T-helper 2 cell treated with Interferon-gamma antibody and Interleukin-4, amounts not matched to agents 5 μg/mL and 100 μg/mL, for 36 hours (primary cell): ENCODE results near the gene CNDP1.
A peak's percentile ranks its signal among the peaks of the same experiment; 100 is the strongest.
"Not testable (repeated sequence)": the region's sequence is repeated elsewhere in the genome, so short reads cannot be mapped to it uniquely, and the experiment has no call there.

Experiments used
- DNase-seq: peaks from one replicate; pipeline ENCODE4 v3.0.0; 2021; ENCODE audit warnings: low spot score
- H3K27ac Mint-ChIP-seq: one replicate; pipeline ENCODE4 v1.8.0; 2021; ENCODE audit warnings: mild to moderate bottlenecking, mixed read lengths
- H3K27me3 Mint-ChIP-seq: one replicate; pipeline ENCODE4 v1.8.0; 2021; ENCODE audit warnings: low read depth, mixed read lengths
- H3K36me3 Mint-ChIP-seq: one replicate; pipeline ENCODE4 v1.8.0; 2021; ENCODE audit warnings: low read depth, mixed read lengths
- H3K4me1 Mint-ChIP-seq: one replicate; pipeline ENCODE4 v1.8.0; 2021; ENCODE audit warnings: low read depth, mixed read lengths
- H3K4me3 Mint-ChIP-seq: one replicate; pipeline ENCODE4 v1.8.0; 2022; ENCODE audit warnings: mild to moderate bottlenecking, moderate library complexity, mixed read lengths
- H3K9me3 Mint-ChIP-seq: one replicate; pipeline ENCODE4 v1.8.0; 2021; ENCODE audit warnings: mixed read lengths

The CNDP1 gene

GRCh38 chr18:74498712-74499627, 35.3 kb upstream of the CNDP1 start:
- Mint-ChIP-seq H3K27ac (peak overlapping the region; percentile 95), H3K9me3 (no peaks in the 10 kb centered on the region), H3K36me3 (peaks cover 44% of the 10 kb centered on the region), H3K4me3 (peak overlapping the region; percentile 89), H3K27me3 (peaks cover 7% of the 10 kb centered on the region), H3K4me1 (peaks cover 40% of the 10 kb centered on the region)
- peak; percentile 88 for DNase-seq

DNA sequence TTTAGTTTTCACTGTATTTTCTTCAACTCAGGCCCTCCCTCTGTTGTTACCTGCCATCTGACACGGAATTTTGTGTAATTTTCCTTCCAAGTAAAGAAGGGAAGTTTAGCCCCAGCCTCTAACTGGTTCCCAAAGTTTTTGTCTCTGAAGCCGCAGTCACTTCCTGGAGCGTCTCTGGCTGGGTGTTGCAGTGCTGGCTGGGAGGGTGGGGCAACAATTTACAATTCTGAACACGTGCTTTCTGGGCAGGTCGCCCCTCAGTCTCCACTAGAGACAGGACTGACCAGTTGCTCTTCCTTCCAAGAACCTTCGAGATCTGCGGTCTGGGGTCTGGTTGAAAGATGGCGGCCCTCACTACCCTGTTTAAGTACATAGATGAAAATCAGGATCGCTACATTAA, 34.7 kb upstream of the CNDP1 start:
- Mint-ChIP-seq H3K9me3 (no peaks in the 10 kb centered on the region), H3K4me3 (peak overlapping the region; percentile 89), H3K36me3 (peaks cover 46% of the 10 kb centered on the region), H3K27me3 (peaks cover 5% of the 10 kb centered on the region), H3K27ac (peak overlapping the region; percentile 95), H3K4me1 (peaks cover 40% of the 10 kb centered on the region)
- peak; percentile 60 for DNase-seq

DNA sequence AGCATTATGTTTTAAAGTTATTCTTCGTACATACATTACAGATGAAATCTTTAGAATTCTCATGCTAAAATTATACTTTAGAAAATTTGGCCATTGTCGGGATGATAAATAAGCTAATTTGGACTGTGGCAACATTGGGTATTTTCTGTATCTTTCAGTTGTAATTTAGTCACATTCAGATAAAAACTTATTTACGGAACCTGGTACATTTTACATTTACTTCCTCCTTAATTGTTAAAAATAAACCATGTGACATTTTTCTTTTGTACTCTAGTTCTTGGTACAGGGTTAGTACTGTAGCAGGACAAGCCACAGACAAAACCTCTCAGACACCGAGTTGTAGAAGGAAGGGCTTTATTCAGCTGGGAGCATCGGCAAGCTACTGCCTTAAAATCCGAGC, 33.9 kb upstream of the CNDP1 start:
- peaks cover 39% of the 10 kb centered on the region for H3K4me1 Mint-ChIP-seq
- no peak for DNase-seq
- no peaks in the 10 kb centered on the region for H3K9me3 Mint-ChIP-seq
- H3K4me3 Mint-ChIP-seq: peak overlapping the region; percentile 89
- peaks cover 4% of the 10 kb centered on the region for H3K27me3 Mint-ChIP-seq
- H3K27ac Mint-ChIP-seq: peak overlapping the region; percentile 76
- H3K36me3 Mint-ChIP-seq: peaks cover 48% of the 10 kb centered on the region

DNA sequence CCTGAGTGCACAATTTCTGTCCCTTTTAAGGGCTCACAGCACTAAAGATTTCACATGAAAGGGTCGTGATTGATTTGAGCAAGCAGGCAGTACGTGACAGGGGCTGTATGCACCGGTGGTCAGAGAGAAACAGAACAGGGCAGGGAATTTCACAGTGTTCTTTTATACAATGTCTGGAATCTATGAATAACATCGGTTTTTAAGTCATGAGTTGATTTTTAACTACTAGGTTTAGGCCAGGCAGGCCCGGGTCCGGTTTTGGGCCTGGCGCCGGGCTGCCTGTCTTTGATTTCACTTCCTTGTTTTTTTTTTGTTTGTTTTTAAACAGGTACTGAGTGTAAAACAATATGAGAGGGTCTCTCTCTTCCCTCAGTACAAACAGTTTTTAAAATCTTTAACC, 33.5 kb upstream of the CNDP1 start:
- peaks cover 37% of the 10 kb centered on the region for H3K4me1 Mint-ChIP-seq
- peaks cover 52% of the 10 kb centered on the region for H3K36me3 Mint-ChIP-seq

GRCh38 chr18:74501386-74501785, 32.9 kb upstream of the CNDP1 start:
- Mint-ChIP-seq H3K36me3 (peaks cover 51% of the 10 kb centered on the region), H3K4me3 (peak overlapping the region; percentile 89), H3K4me1 (peaks cover 37% of the 10 kb centered on the region), H3K27me3 (no peaks in the 10 kb centered on the region), H3K9me3 (no peaks in the 10 kb centered on the region), H3K27ac (peak overlapping the region; percentile 68)
- DNase-seq: no peak

More for the DNA sequence above, 33.5 kb upstream of the CNDP1 start:
- not testable (repeated sequence) for H3K27me3 Mint-ChIP-seq, H3K9me3 Mint-ChIP-seq, DNase-seq
- H3K27ac Mint-ChIP-seq: peak overlapping the region; percentile 76
- peak overlapping the region; percentile 89 for H3K4me3 Mint-ChIP-seq

GRCh38 chr18:74503137-74503536, 31.2 kb upstream of the CNDP1 start:
- no peak for DNase-seq
- Mint-ChIP-seq H3K27me3 (no peaks in the 10 kb centered on the region), H3K4me3 (no peak overlapping the region), H3K9me3 (no peaks in the 10 kb centered on the region), H3K36me3 (peaks cover 59% of the 10 kb centered on the region), H3K27ac (no peak overlapping the region), H3K4me1 (peaks cover 26% of the 10 kb centered on the region)

DNA sequence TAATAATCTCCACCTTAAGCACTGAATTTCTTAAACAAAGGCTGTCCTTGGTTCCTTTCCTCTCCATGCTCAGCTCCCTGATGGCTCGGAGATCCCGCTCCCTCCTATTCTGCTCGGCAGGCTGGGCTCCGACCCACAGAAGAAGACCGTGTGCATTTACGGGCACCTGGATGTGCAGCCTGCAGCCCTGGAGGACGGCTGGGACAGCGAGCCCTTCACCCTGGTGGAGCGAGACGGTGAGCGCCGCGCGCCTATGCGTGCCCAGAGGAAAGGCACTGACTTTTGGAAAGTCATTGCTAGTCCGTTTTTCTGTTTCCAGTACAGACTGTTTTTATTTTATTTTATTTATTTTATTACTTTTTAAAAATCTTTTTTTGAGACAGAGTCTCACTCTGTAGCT, 28.5 kb upstream of the CNDP1 start:
- no peak for DNase-seq
- no peaks in the 10 kb centered on the region for H3K9me3 Mint-ChIP-seq

GRCh38 chr18:74506448-74507084, 27.7 kb upstream of the CNDP1 start:
- Mint-ChIP-seq H3K36me3 (peaks cover 58% of the 10 kb centered on the region), H3K27ac (peak overlapping the region; percentile 41), H3K9me3 (no peaks in the 10 kb centered on the region), H3K27me3 (no peaks in the 10 kb centered on the region), H3K4me1 (peaks cover 3% of the 10 kb centered on the region), H3K4me3 (no peak overlapping the region)
- DNase-seq: no peak

More for the DNA sequence above, 28.5 kb upstream of the CNDP1 start:
- Mint-ChIP-seq H3K4me1 (peaks cover 10% of the 10 kb centered on the region), H3K27me3 (no peaks in the 10 kb centered on the region), H3K36me3 (peaks cover 61% of the 10 kb centered on the region), H3K27ac (no peak overlapping the region), H3K4me3 (no peak overlapping the region)

- peaks cover 54% of the 10 kb centered on the region for H3K36me3 Mint-ChIP-seq
- H3K4me3 Mint-ChIP-seq: no peak overlapping the region
- no peaks in the 10 kb centered on the region for H3K27me3 Mint-ChIP-seq
- H3K9me3 Mint-ChIP-seq: no peaks in the 10 kb centered on the region
- no peak for DNase-seq
- peaks cover 3% of the 10 kb centered on the region for H3K4me1 Mint-ChIP-seq
- peak overlapping the region; percentile 41 for H3K27ac Mint-ChIP-seq
Observed at GRCh38 chr18:74507097-74507881, 27.0 kb upstream of the CNDP1 start.

DNA sequence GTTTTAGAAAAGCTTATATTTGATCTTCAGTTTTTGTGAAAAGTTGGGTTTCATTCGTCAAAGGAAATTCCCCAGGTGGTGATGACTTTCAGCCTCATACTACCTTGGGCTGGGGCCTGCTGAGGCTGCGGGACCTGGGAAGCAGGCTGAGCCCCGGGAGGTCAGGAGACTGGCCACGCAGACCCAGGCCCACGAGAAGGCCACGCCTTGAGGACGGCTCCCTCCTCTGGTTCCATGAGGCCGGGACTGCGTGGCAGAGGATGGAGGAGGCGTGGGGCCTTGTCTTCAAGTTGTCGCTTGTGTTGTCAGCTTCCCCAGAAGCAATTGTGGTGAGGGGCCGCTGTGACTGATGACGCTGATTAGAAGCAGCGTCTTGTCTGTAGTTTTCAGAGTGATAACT, 26.4 kb upstream of the CNDP1 start:
- no peak overlapping the region for H3K4me3 Mint-ChIP-seq
- H3K36me3 Mint-ChIP-seq: peaks cover 54% of the 10 kb centered on the region
- no peak overlapping the region for H3K27ac Mint-ChIP-seq
- H3K9me3 Mint-ChIP-seq: no peaks in the 10 kb centered on the region
- H3K27me3 Mint-ChIP-seq: no peaks in the 10 kb centered on the region
- DNase-seq: no peak
- H3K4me1 Mint-ChIP-seq: peaks cover 3% of the 10 kb centered on the region

- DNase-seq: no peak
- Mint-ChIP-seq H3K27me3 (no peaks in the 10 kb centered on the region), H3K9me3 (no peaks in the 10 kb centered on the region), H3K36me3 (peaks cover 52% of the 10 kb centered on the region), H3K4me3 (no peak overlapping the region), H3K27ac (no peak overlapping the region), H3K4me1 (peaks cover 3% of the 10 kb centered on the region)
Observed at GRCh38 chr18:74508366-74508765, 25.9 kb upstream of the CNDP1 start.

DNA sequence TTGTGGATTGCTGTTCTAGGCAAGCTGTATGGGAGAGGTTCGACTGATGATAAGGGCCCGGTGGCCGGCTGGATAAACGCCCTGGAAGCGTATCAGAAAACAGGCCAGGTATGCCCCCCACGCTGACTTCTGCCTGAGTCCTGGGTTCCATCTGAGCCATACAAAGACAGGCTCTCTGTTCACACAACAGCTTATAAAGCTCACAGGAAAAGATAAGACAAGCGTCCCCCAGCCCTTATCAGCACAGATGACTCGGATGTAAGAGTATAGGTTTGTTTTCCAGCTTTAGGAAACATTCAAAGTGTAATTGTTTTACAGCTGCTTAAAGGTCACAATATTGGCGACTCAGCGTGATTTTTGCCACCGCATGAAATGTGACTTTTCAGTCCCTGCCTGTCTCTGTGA, 25.5 kb upstream of the CNDP1 start:
- Mint-ChIP-seq H3K36me3 (peaks cover 51% of the 10 kb centered on the region), H3K4me3 (no peak overlapping the region), H3K9me3 (no peaks in the 10 kb centered on the region), H3K4me1 (peaks cover 3% of the 10 kb centered on the region), H3K27ac (no peak overlapping the region), H3K27me3 (no peaks in the 10 kb centered on the region)
- no peak for DNase-seq

GRCh38 chr18:74509856-74510769, 24.2 kb upstream of the CNDP1 start:
- H3K27me3 Mint-ChIP-seq: no peaks in the 10 kb centered on the region
- no peak overlapping the region for H3K4me3 Mint-ChIP-seq
- DNase-seq: no peak
- H3K9me3 Mint-ChIP-seq: no peaks in the 10 kb centered on the region
- no peak overlapping the region for H3K27ac Mint-ChIP-seq
- H3K36me3 Mint-ChIP-seq: peaks cover 58% of the 10 kb centered on the region
- peaks cover 3% of the 10 kb centered on the region for H3K4me1 Mint-ChIP-seq
